GM21737 (cell line): ENCODE data around the gene NOSTRIN.
A peak's percentile ranks its signal among the peaks of the same experiment; 100 is the strongest.
"Not testable (repeated sequence)": the region's sequence is repeated elsewhere in the genome, so short reads cannot be mapped to it uniquely, and the experiment has no call there.

Source experiments
- ATAC-seq: cut with Tn5 transposase; IDR thresholded peaks from one replicate; pipeline ENCODE4 v1.9.1; 2021; ENCODE audit warnings: mild to moderate bottlenecking, moderate library complexity; ENCODE audit not compliant: unreplicated experiment

The NOSTRIN gene

DNA sequence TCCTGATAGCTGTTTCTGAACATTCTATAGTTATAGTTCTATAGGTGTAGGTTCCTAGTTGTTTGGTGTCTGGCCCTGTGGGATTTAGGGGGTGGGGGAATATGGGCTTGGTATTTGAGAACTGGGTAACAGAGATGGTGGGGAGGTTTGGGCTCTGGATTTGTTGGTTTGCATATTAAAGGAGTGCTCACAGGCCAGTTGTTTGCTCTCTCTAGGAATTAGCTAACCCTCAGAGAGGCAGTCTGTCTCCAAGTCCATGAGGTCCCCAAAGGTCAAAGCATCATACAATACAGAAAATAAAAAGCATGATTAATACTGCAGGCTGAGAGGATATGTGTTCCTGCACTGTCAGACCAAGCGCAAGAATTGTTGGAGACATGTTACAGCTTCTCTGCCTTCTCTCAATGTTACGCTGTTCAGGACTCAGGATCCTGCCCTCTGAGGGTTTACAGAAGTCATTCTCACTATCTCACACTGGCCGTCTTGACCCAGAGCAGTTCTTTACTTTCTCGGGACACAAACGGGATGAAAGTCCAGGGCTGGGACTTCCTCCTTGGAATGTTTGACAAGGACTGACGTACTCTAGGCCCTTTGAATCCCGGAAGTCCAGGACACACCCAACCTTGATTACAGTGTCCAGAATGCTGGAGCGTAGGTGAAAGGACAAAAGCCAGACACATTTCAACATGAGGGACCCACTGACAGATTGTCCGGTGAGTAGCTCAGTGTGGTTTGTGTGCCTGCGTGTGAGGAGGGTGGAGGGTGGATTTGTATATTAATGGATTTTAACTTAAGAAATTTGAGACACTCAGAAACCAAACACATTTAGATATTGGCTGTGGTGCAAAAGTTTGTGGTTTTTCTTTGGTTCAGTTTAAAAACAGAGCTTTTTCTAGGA, at the start of gene NOSTRIN:
Gene NOSTRIN, plus strand, starts transcription at position 677 of the 898 bp plus-strand sequence. Its CDS starts 10 bp downstream, at position 687.
- ATAC-seq, result no peak

DNA sequence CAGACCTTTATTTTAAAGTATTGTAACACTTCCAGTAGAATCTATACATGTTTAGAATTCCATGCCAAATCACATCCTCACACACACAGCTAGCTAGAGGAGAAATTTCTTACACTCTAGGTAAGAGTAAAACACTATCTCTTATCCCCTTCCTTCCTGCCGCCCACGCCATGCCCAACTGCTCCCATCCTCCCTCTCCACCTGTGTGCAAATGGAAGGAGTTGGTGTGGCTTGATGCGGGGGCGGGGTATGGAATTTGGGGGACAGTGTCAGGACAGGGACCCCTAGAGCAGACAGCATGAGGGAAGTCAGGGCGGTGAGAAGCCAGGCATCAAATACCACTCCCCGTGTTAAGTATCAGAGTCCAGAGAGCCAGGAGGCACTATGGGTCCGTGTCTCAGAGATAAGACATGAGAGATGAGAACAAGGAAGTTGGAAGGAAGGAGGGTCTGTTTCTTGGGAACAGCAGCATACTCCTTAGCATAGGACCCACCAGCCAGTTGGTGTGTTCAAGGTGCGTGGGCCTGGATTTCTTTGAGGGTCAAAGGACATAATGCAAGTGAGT, 48.6 kb upstream of the NOSTRIN start:
- no peak for ATAC-seq

GRCh38 chr2:168757223-168757622, 45.2 kb upstream of the NOSTRIN start:
- no peak for ATAC-seq

DNA sequence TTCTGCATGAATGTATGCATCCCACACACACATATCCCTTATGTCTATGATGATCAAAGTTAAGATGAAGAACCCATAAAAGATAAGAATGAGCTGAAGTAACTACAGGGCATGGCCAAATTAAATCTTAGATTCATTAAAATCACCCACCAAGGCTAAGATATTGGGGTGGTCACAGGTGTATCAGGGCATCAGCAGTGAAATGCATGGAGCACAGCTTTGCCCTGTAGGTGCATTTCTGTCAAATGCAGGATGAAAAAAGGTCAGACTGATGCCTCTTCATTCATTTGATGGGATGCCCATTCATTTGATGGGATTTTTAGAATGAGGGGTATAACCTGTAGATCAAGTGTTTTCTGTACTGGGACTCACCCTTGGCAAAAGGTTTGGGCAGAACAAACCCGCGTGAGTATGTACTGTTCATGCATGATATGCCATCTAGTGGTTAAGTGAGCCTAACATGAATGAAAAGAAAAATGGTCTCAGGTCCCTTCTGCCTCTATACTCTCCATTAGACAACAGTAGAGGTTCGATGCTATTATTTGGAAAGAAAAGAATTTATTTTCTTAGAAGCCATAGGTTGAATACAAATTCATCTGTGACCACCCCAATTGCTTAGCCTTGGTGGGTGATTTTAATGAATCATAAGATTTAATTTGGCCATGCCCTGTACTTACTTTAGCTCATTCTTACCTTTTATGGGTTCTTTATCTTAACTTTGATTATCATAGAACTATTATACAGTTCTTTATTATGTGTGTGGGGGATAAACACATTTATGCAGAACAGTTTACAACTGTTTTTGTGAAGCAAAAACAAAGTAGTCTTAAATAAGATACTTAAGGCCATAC, 43.2 kb upstream of the NOSTRIN start:
- peak; percentile 55 for ATAC-seq

DNA sequence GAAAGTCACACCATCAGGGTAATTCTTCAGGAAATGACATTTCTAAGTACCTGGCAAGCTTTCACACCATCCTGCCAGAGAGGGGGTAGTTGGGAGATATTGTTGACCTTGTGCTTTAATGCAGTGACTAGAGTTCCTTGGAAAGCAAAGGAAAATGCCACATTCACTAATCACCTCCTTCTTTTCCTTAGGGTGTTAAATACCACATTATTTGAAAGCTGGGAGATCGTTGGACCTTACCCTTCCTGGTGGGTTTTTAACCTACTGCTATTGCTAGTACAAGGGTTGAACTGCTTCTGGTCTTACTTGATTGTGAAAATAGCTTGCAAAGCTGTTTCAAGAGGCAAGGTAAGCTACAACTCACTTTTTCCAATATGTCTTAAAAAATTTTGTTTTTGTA, 37.0 kb upstream of the NOSTRIN start:
- ATAC-seq, result no peak

DNA sequence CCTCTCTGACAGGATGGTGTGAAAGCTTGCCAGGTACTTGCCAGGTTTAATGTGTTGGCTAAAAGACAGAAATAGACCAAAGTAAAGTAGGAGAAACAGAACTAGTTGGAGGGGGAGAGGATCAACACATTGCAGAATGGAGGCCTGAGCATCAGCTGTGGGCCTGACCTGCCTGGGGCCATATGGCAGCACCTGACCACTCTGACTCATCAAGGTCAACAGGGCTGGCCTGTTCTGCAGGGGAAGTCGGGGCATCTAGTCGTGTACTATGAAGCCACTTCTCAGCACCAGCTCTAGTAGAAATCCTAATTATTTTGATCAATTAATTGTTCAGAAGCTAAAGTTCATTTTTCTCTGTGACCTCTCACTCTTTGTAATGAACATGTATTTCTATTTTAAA, 35.8 kb upstream of the NOSTRIN start:
- ATAC-seq, result no peak

GRCh38 chr2:168767258-168767657, 35.2 kb upstream of the NOSTRIN start:
- ATAC-seq, result no peak

- not testable (repeated sequence) for ATAC-seq
Measured at GRCh38 chr2:168768357-168768756, 34.1 kb upstream of the NOSTRIN start.

GRCh38 chr2:168770796-168771195, 31.6 kb upstream of the NOSTRIN start:
- no peak for ATAC-seq

GRCh38 chr2:168772704-168773103, 29.7 kb upstream of the NOSTRIN start:
- ATAC-seq, result no peak

- ATAC-seq, result no peak
Measured at GRCh38 chr2:168773128-168773527, 29.3 kb upstream of the NOSTRIN start.

DNA sequence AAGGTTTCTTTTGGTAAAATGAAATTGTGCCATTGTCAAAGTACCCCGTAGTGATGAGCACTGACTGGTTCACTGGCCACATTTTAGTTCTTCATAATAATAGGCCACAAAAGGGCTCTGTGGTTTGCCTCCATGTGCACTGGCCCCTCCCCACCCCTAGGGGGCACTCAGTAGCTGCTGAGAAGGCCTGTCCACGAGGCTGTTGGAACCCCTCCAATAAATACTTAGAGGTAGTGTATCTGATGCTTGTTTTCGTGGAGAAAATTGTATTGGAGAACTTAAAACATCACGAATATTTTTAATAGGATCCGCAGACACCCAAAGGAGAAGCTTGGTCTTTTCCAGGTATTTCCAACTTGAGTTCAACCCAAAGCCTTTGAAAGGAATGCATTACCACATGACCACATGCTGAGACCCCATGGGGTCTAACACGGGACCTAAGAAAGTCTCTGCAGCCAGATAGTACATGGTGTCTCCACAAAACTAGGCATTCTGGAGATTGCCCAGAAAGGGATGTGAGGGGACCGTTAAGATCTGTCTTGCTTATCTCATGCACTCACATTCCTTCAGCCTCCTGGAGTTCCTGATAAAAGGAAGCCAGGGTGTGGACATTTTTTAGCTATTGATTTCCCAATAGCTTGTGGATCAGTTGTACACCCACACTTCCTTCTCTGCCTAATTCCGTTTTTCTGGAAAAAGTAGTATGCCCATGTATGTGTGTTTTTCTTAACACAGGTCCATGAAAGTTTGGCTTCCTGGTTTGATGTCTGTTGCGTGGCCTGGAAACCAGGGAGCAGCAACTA, 28.5 kb upstream of the NOSTRIN start:
- ATAC-seq, result no peak

DNA sequence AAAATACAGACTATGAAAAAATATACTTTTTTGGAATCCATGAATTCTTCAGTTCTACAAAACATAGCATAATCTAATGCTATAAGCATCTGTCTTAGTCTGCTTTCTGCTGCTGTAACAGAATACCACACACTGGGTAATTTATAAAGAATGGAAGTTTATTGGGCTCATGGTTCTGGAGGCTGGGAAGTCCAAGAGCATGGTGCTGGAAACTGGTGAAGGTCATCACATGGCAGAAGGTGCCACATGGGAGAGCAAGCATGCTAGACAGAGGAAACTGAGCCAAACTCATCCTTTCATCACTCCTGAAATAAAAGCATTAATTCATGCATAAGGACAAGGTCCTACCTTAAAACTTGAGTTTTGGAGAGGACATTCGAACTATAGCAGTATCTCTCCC, 26.6 kb upstream of the NOSTRIN start:
- no peak for ATAC-seq

DNA sequence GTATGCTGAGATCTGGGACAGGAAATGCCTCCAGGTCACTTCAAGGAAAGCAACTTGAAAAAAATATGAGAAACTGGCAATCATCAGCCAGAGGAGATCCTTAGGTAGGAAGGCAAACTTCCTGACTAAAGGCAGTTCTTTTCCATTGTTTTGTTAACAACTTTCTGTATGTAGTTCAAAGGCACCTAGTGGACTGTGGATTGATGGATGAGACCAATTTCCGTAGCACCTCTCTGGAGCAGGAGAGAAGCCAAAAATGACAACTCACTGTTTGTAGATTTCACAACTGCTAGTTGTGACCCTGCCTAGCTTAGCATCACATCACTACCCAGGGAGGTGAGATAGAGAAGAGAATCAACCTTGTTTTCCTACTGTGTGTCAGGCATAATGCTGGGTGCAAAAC, 21.8 kb upstream of the NOSTRIN start:
- no peak for ATAC-seq

- no peak for ATAC-seq
Measured at GRCh38 chr2:168781191-168781817, 21.1 kb upstream of the NOSTRIN start.

DNA sequence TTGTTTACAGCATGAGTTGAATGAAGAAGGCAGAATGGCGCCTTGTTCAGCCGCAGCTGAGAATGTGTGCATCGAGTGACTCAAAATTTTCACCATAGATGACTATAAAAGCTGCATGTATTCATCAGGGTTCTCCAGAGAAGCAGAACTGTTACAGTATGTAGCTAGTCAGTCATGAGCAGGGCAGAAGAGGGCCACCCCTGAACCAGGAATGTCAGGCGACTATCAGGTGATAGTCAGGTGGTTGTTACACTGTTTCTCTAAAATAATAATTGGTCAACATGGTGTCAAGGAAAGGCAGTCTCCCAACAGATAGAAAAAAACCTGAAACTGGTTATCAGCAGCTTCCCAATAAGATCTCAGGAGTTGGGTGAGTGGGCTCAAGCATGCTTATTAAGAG, 20.2 kb upstream of the NOSTRIN start:
- ATAC-seq, result no peak

GRCh38 chr2:168784993-168785392, 17.4 kb upstream of the NOSTRIN start:
- no peak for ATAC-seq

DNA sequence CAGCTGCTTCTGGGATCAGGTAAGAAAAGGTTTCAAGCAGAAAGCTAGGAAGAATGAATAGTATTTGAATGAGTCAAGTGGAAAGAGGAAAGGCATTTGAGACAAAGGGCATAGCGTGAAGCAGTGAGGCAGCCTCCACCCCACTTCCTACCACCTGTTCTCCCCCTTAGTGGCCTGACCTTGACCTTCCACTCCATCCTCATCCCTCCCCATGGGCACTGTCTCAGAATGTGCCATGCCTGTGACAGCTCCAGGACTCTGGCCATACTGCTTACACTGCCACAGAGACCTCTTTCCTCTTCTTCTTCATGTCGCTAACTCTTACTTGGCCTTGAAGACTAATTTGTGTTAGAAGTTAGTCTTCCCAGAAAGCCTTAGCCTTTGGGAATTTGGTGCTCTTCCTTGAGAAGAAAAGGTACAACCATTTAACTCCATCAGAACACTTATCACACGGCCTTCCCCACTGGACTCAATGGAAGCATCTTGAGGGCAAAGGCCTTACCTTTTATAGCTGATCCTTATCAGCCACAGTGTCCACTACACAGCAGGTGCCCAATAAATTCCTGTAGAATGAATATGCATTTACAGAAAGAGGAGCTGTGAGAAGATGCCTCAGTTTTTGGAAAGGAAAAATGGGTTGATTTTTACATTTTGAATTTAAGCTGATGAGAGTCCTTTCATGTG, 15.2 kb upstream of the NOSTRIN start:
- no peak for ATAC-seq

- ATAC-seq, result no peak
Measured at GRCh38 chr2:168787782-168788376, 14.6 kb upstream of the NOSTRIN start.
